Embryonic facial prominence (tissue), 1 donor: ENCODE measurements around the gene ZFP36.

ENCODE experiments used
- DNase-seq: peaks from one replicate; pipeline ENCODE4 v3.0.0-alpha.2; 2016; ENCODE audit errors: extremely low spot score

Gene ZFP36

GRCh38 chr19:39405958-39406655, 540 bp upstream of the ZFP36 start:
- no peak for DNase-seq

- DNase-seq, result no peak
Measured at GRCh38 chr19:39407410-39407659, 688 bp downstream of the ZFP36 start.

GRCh38 chr19:39407660-39408391, 1.2 kb downstream of the ZFP36 start:
- DNase-seq, result no peak

- no peak for DNase-seq
Measured at GRCh38 chr19:39408392-39409207, 2.0 kb downstream of the ZFP36 start.

- DNase-seq, result no peak
Measured at GRCh38 chr19:39409208-39410016, 2.8 kb downstream of the ZFP36 start.

GRCh38 chr19:39410017-39410830, 3.6 kb downstream of the ZFP36 start:
- DNase-seq, result no peak

- DNase-seq, result no peak
Measured at GRCh38 chr19:39410831-39411080, 4.1 kb downstream of the ZFP36 start.

- no peak for DNase-seq
Measured at GRCh38 chr19:39411081-39411831, 4.6 kb downstream of the ZFP36 start.

GRCh38 chr19:39411832-39412099, 5.1 kb downstream of the ZFP36 start:
- peak; percentile 85 for DNase-seq

- DNase-seq, result peak; percentile 99
Measured at GRCh38 chr19:39412100-39412866, 5.6 kb downstream of the ZFP36 start, which contains the start of gene PLEKHG2. Gene PLEKHG2 (plus strand): TSS chr19:39412669. CDS start chr19:39414087, 1,418 bp downstream.

- no peak for DNase-seq
Measured at GRCh38 chr19:39412867-39413271, 6.2 kb downstream of the ZFP36 start.

GRCh38 chr19:39413272-39413910, 6.7 kb downstream of the ZFP36 start:
- DNase-seq, result no peak

GRCh38 chr19:39413911-39414608, 7.4 kb downstream of the ZFP36 start:
- no peak for DNase-seq

GRCh38 chr19:39415111-39416046, 8.7 kb downstream of the ZFP36 start:
- no peak for DNase-seq

GRCh38 chr19:39416152-39417120, 9.8 kb downstream of the ZFP36 start:
- DNase-seq, result no peak

- DNase-seq, result no peak
Measured at GRCh38 chr19:39417463-39418181, 11.0 kb downstream of the ZFP36 start.
